ENCODE results near the gene HOOK2. TPM values are rescaled to one million over a fixed set of nuclear protein-coding genes. Genes with fewer than 3 reads are reported as not detected.

The HOOK2 gene
- total RNA-seq, 1 donor from 2014 or later: 92.7 TPM

DNA sequence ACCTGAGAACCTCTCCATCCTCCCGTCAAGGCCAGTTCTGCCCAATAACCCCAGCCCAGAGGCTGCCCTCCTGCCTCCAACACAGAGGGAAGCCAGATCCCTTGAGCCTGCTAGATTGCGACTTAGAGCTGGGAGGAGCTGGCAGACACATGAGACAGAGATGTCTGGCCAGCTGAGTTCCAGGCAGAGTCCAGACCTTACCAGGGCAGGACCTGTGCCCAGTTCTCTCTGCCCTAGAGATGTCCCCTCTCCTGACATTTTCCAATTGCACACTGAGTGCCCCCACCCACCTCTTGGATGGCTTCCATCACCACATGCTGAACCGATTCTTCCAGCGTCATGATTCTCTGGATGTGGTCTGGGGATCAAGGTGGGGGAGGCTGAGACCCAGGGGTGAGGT lies 3.0 kb downstream of the HOOK2 start:
- TF ChIP-seq, protein P1, sequence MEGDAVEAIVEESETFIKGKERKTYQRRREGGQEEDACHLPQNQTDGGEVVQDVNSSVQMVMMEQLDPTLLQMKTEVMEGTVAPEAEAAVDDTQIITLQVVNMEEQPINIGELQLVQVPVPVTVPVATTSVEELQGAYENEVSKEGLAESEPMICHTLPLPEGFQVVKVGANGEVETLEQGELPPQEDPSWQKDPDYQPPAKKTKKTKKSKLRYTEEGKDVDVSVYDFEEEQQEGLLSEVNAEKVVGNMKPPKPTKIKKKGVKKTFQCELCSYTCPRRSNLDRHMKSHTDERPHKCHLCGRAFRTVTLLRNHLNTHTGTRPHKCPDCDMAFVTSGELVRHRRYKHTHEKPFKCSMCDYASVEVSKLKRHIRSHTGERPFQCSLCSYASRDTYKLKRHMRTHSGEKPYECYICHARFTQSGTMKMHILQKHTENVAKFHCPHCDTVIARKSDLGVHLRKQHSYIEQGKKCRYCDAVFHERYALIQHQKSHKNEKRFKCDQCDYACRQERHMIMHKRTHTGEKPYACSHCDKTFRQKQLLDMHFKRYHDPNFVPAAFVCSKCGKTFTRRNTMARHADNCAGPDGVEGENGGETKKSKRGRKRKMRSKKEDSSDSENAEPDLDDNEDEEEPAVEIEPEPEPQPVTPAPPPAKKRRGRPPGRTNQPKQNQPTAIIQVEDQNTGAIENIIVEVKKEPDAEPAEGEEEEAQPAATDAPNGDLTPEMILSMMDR (IDR thresholded peaks at IDR 0.05; ENCODE audit: unreplicated experiment): no peak
- H3K27ac Mint-ChIP-seq: no peak overlapping the region
- no peak overlapping the region for H3K4me3 Mint-ChIP-seq
- no peak for DNase-seq (ENCODE audit: low spot score in 2 of 2, unreplicated experiment in 2 of 2)
- H3K27me3 Mint-ChIP-seq (ENCODE audit: low read depth): no peaks in the 10 kb centered on the region
- H3K36me3 Mint-ChIP-seq: peaks cover 2% of the 10 kb centered on the region
- peaks cover 5% of the 10 kb centered on the region for H3K4me1 Mint-ChIP-seq
- no peaks in the 10 kb centered on the region for H3K9me3 Mint-ChIP-seq

DNA sequence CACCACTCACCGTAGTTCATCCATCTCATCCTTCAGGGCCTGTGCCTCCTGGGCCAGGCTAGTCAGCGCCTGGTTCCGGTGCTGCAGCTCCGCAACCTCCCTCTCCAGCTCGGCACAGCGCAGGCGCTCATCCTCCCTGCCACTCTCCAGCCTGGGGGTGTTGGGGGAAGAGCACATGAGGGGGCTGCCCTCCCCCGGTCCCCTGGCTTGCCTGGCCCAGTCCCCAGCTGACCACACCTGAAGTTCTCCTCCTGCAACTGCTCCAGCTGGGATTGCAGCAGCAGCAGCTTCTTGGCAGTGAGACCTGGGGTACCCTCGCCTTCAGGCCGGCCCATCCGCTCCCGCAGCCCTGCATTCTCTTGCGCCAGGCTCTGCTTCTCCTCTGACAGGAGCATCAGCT lies 4.4 kb downstream of the HOOK2 start:
- Mint-ChIP-seq H3K27ac (no peak overlapping the region), H3K4me1 (peaks cover 4% of the 10 kb centered on the region), H3K4me3 (no peak overlapping the region), H3K27me3 (ENCODE audit: low read depth) (no peaks in the 10 kb centered on the region), H3K36me3 (peaks cover 6% of the 10 kb centered on the region), H3K9me3 (no peaks in the 10 kb centered on the region)
- TF ChIP-seq, protein P1 (IDR thresholded peaks at IDR 0.05; ENCODE audit: unreplicated experiment): no peak
- DNase-seq (ENCODE audit: low spot score in 2 of 2, unreplicated experiment in 2 of 2): no peak

DNA sequence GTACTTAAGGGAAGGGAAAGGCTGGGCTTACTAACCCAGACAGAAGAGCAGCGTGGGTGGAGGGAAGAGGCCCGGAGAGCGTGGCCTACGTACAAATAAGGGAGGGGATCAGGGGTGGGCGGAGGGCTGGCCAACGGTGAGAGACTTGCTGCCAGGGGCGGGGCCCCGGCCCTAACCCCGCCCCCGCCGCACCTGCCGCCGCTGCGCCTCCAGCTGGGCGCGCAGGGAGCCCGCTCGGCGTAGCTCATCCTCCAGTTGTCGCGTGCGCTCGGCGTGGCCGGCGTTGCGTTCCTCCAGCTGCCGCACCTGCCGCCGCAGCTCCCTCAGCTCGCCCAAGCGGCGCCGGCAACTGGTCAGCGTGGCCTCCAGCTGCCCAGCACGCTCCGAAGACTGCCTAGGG lies 5.7 kb downstream of the HOOK2 start:
- peaks cover 13% of the 10 kb centered on the region for H3K36me3 Mint-ChIP-seq
- H3K27ac Mint-ChIP-seq: no peak overlapping the region
- DNase-seq (ENCODE audit: low spot score in 2 of 2, unreplicated experiment in 2 of 2): no peak

DNA sequence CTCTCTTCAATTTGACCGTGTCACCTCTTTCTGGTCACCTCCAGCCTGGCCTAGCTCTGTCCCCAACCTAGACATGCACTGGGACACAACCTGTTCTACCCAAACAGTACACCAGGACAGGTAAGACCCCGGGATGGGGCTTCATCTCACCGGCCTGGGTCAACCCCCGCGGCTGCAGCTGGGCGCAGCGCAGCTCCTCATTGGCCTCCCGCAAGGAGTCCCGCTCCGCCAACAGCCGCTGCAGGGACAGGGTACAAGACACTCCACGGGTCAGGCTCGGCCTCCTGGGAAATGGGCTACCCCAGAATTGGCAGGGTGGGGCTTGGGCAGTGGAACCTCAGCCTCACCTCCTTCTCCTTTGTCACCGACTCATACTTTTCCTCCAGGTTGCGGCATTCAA lies 7.7 kb downstream of the HOOK2 start:
- no peaks in the 10 kb centered on the region for H3K27me3 Mint-ChIP-seq (ENCODE audit: low read depth)

More for the DNA sequence above, 5.7 kb downstream of the HOOK2 start:
- peaks cover 2% of the 10 kb centered on the region for H3K4me1 Mint-ChIP-seq
- TF ChIP-seq, protein P1 (IDR thresholded peaks at IDR 0.05; ENCODE audit: unreplicated experiment): no peak
- no peaks in the 10 kb centered on the region for H3K27me3 Mint-ChIP-seq (ENCODE audit: low read depth)
- no peak overlapping the region for H3K4me3 Mint-ChIP-seq
- no peaks in the 10 kb centered on the region for H3K9me3 Mint-ChIP-seq

DNA sequence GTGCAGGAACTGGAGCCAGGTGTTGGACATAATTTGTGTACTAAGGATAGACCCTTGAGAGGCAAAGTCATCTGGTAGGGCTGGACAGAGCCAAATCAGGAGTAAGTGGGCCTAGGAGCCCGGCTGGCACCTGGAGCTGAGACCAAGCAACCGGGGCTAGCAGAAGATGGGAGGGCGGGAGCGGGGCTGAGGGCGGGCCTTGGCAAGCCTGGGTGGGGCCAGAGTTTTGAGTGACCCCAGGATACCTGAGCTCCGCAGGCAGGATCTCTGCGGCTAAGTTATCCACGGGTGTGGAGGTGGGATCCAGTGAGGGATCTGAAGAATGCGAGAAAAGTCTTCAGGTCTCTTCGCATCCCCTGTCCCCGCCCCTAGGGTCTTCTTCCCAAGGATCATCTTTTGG lies 8.2 kb downstream of the HOOK2 start:
- DNase-seq (ENCODE audit: low spot score in 2 of 2, unreplicated experiment in 2 of 2): no peak
- TF ChIP-seq, protein P1 (IDR thresholded peaks at IDR 0.05; ENCODE audit: unreplicated experiment): no peak
- Mint-ChIP-seq H3K27me3 (ENCODE audit: low read depth) (no peaks in the 10 kb centered on the region), H3K36me3 (peaks cover 24% of the 10 kb centered on the region), H3K27ac (no peak overlapping the region), H3K9me3 (no peaks in the 10 kb centered on the region), H3K4me3 (no peak overlapping the region), H3K4me1 (no peaks in the 10 kb centered on the region)

More for the DNA sequence above, 7.7 kb downstream of the HOOK2 start:
- no peaks in the 10 kb centered on the region for H3K9me3 Mint-ChIP-seq
- no peaks in the 10 kb centered on the region for H3K4me1 Mint-ChIP-seq
- H3K27ac Mint-ChIP-seq: no peak overlapping the region
- TF ChIP-seq, protein P1 (IDR thresholded peaks at IDR 0.05; ENCODE audit: unreplicated experiment): no peak
- peaks cover 22% of the 10 kb centered on the region for H3K36me3 Mint-ChIP-seq
- no peak for DNase-seq (ENCODE audit: low spot score in 2 of 2, unreplicated experiment in 2 of 2)
- no peak overlapping the region for H3K4me3 Mint-ChIP-seq

DNA sequence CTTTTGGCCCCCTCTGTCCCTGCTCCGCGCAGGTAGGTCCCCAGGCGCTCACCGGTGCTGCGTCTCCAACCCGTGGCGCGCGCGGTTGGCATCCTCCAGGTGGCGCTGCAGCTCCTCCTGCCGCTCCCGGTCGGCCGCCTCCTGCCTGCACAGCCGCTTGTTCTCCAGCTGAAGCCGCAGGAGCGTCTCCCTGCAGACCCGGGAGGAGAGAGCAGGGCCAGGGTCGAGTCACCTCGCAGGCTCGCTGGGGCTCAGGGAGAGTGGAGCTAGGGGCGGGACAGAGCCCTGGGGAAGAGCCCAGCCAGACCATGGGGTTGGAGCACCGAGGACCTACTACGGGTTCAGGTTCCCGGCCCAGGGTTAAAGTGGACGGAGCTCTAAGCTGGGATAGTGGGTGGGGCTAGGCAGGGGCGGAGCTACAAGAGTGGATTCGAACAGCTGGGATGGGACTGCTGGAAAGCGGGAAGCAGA lies 9.3 kb downstream of the HOOK2 start:
- Mint-ChIP-seq H3K4me1 (no peaks in the 10 kb centered on the region), H3K36me3 (peaks cover 29% of the 10 kb centered on the region), H3K27me3 (ENCODE audit: low read depth) (no peaks in the 10 kb centered on the region), H3K4me3 (peak overlapping the region; percentile 63), H3K9me3 (no peaks in the 10 kb centered on the region), H3K27ac (no peak overlapping the region)
- peak; percentile 73 to 81 for DNase-seq (ENCODE audit: low spot score in 2 of 2, unreplicated experiment in 2 of 2)
- TF ChIP-seq, protein P1 (IDR thresholded peaks at IDR 0.05; ENCODE audit: unreplicated experiment): peak; percentile 60
